GM19238 (cell line): ENCODE measurements around the gene GNAT1.
"Not testable (repeated sequence)": the region's sequence is repeated elsewhere in the genome, so short reads cannot be mapped to it uniquely, and the experiment has no call there.

Source experiments
- DNase-seq: peaks from one replicate; pipeline ENCODE4 v3.0.0; 2011; ENCODE audit warnings: low spot score; ENCODE audit not compliant: insufficient read length

Gene GNAT1

DNA sequence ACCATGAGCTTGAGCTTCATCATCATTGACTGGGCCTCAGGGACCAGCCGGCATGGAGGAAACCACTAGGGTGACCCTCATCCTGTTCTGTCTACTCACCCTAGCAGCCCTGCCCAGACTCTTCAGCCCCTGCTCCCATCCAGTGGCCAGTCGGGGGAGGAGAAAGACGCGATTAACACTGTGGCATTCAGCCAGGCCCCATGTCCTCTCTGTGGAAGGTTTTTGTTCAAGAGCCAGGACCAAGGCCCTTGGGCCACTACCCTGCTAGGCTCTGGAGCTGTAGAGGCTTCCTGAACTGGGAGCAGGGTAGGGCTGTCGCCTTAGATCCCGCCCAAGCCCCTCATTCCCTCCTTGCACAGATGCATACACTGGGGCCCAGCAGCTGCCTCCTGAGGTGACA, 28.7 kb downstream of the GNAT1 start:
- DNase-seq: no peak

DNA sequence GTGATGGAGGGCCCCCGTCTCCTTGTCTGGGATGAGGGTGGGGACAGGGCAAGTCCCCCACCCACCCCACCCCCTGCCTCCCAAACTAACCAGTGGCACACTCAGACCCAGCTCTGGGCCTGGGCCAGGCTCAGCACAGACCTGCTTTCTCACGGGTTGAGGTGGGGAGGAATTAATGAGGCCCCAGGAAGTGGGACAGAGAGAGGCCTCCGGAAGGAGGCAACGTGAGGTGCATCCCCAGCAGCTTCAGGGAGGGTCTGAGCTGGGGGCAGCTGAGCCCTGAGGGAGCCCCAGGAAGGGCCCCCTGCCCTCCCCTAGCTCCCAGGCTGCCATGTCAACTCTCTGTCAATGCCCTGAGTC, 29.6 kb downstream of the GNAT1 start:
- no peak for DNase-seq

GRCh38 chr3:50221411-50222168, 30.2 kb downstream of the GNAT1 start:
- DNase-seq: no peak

GRCh38 chr3:50222169-50222528, 30.7 kb downstream of the GNAT1 start:
- no peak for DNase-seq

GRCh38 chr3:50224639-50225038, 33.2 kb downstream of the GNAT1 start:
- no peak for DNase-seq

DNA sequence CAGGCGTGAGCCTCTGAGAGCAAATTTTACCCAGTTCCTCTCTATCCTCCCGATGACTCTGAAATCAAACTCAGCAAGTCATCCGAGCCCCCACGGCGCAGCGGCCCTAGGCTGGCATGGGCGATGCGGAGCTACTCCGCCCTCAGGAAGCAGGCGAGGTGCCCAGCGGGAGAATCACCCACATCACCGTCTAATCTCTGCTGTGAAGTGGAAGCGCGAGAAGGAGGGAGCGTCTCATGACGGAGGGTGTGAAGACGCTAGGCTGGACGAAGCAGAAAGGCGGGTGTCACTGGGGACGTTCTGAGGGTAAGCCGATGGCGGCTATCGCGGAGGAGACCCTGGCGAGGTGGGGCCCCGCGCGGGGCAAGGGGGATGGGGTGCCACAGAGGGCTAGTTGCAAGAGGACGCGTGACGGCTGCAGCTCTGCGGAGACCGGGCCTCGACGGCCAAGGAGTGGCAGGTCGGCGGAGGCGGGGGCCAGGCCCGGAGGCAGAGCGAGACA, 35.5 kb downstream of the GNAT1 start:
- DNase-seq: peak; percentile 44

- DNase-seq: peak; percentile 97
Measured at GRCh38 chr3:50227390-50228183, 36.2 kb downstream of the GNAT1 start.

- not testable (repeated sequence) for DNase-seq
Measured at GRCh38 chr3:50228184-50228763, 36.9 kb downstream of the GNAT1 start.

DNA sequence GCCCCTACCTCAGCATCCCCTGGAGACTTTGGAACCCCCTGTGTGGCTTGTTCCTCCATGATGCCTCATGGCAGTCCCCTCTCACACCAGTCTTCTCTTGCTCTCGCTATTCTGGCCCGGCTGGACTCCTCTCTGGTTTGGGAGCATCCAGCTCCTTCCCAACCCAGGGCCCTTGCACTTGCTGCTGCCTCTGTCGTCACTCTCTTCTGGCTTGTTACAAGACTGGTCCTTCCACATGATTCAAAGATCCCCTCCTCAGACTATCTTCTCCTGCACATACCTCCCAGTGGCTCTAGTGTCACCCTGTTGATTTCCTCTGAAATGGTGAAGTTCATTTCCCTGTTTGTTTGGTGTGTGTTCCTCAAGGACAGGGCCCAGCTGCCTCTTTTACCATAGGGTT, 38.1 kb downstream of the GNAT1 start:
- no peak for DNase-seq

GRCh38 chr3:50230104-50230793, 38.8 kb downstream of the GNAT1 start:
- DNase-seq: no peak

GRCh38 chr3:50230794-50231125, 39.4 kb downstream of the GNAT1 start:
- no peak for DNase-seq

DNA sequence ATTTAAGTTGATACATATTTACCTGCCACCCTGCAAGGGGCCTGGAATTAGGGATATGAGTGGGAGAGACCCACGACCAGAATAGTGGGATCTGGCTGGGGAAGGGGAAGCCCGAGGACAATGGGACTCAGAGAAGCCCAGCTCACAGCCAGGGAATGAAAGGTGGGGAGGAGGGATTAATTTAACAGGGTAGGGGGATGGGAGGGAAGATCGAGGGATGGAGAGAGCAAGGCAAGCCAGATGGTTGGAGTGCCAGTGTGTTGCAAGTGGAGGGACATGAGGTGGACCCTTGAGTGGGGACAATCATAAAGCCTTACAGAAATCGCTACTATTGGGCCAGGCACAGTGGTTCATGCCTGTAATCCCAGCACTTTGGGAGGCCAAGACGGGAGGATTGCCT, 40.2 kb downstream of the GNAT1 start:
- no peak for DNase-seq

- DNase-seq: no peak
Measured at GRCh38 chr3:50232303-50232702, 40.9 kb downstream of the GNAT1 start.

DNA sequence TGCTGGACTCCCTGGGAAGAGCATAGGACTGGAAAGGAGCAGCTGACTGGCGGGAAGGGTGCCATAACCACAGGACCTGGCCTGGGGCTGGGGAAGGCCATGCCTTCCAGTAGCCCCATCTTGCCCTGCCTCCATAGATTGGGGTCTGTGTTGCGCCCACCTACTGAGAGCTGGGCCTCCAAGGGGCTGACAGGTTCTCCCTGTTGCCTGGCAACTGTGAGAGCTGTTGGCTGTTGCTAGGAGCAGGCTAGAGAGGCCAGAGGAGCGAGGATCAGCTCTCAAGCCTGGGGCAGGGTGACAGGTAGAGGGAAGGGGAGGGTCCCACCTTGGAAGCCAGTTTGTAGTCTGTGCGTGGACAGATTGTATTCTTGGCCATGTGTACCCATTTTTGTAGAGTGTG, 41.8 kb downstream of the GNAT1 start:
- DNase-seq: no peak

DNA sequence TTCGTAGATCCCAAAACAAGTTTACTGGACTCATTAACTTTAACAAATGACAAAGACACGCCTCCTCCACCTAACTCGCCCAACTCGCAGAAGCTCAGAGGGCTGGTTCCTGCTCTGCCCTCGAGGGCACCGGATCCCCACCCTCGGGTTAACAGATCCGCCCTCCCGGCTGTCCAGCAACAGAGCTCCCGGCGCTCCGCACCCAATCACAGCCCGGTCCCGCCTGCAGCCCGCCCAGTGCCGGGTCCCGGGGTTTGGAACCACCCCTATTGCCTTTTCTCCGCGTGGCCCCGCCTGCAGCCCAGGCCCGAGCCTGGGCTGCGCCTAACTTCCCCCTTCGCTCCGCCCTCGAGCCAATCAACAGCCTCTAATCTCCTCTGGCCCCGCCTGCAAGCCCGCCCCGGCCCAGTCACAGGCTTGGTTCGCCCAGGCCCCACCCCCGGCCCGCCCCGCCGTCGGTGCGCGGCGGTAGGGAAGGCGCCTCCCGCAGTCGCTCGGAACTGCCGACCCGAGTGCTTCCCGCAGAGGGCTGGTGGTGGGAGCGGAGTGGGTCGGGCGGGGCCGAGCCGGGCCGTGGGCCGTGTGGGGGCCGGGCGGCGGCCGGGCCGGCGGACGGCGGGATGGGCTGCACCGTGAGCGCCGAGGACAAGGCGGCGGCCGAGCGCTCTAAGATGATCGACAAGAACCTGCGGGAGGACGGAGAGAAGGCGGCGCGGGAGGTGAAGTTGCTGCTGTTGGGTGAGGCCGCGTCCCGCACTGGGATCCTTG, 44.5 kb downstream of the GNAT1 start, which contains the start of gene GNAI2:
GNAI2 (plus strand) TSS at position 489 of the 768 bp plus-strand sequence; CDS start at position 621, 132 bp downstream.
- DNase-seq: peak; percentile 99

- DNase-seq: no peak
Measured at GRCh38 chr3:50236484-50237132, 45.2 kb downstream of the GNAT1 start.

- DNase-seq: no peak
Measured at GRCh38 chr3:50237133-50237651, 45.8 kb downstream of the GNAT1 start.

GRCh38 chr3:50237754-50238548, 46.5 kb downstream of the GNAT1 start:
- peak; percentile 91 for DNase-seq

DNA sequence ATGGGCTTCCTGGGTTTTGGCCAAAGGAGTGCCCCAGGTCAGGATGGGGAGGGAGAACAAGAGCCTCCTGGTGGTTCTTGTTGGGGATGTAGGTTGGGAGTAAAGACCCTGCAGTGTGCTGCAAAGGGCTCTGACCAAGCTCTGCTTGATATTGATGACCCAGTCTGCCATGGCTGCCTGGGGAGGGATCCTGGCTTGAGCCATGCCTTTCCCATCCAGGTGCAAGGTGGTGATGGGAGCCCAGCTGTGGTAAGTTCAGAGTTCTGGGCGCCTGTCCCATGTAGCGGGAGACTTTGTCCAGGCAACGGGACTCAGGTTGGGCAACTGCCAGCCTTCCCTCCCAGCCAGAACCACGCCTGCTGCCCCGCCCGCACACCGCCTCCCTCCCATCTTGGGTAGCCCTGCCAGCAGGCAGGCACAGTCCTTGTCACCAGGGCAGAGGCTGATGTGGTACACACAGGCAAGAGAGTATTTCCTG, 47.2 kb downstream of the GNAT1 start:
- DNase-seq: no peak
